ENCODE measurements around the gene DDX10.

The DDX10 gene

DNA sequence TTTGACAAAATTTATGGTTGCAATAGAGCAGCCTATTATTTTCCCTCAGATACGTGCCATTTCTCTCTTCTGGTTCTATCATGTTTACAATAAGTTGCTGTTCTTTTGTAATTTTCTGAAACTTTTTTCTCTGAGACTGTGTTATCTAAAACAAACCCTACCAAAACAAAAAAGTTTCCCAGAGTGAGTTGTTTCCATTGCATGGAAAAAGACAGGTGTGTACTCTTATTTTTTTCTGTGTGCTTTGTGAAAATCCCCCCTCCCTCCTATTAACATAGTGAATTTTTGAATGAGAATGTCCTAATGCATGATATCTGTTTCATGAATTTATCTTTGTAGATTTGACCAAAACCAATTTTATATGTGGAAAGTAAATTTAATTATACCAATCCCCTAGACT lies 137.6 kb downstream of the DDX10 start:
- TF ChIP-seq CTCF (IDR thresholded peaks at IDR 0.05; ENCODE audit: insufficient read depth, low read depth, low read length, missing control alignments), result no peak
- H3K4me3 ChIP-seq (ENCODE audit: low read depth, low read length), result no peak overlapping the region
- no peak for DNase-seq (ENCODE audit: low read depth)

- H3K4me3 ChIP-seq (ENCODE audit: low read depth, low read length), result no peak overlapping the region
- TF ChIP-seq CTCF (IDR thresholded peaks at IDR 0.05; ENCODE audit: insufficient read depth, low read depth, low read length, missing control alignments), result no peak
- DNase-seq (ENCODE audit: low read depth), result no peak
Measured at GRCh38 chr11:108803776-108804175, 138.9 kb downstream of the DDX10 start.

- DNase-seq (ENCODE audit: low read depth), result no peak
- no peak for TF ChIP-seq CTCF (IDR thresholded peaks at IDR 0.05; ENCODE audit: insufficient read depth, low read depth, low read length, missing control alignments)
Measured at GRCh38 chr11:108804511-108804910, 139.6 kb downstream of the DDX10 start.

GRCh38 chr11:108805030-108805429 lies 140.2 kb downstream of the DDX10 start:
- DNase-seq (ENCODE audit: low read depth), result no peak
- no peak for TF ChIP-seq CTCF (IDR thresholded peaks at IDR 0.05; ENCODE audit: insufficient read depth, low read depth, low read length, missing control alignments)
- no peak overlapping the region for H3K4me3 ChIP-seq (ENCODE audit: low read depth, low read length)

More at GRCh38 chr11:108804511-108804910, 139.6 kb downstream of the DDX10 start:
- H3K4me3 ChIP-seq (ENCODE audit: low read depth, low read length), result no peak overlapping the region

- no peak for TF ChIP-seq CTCF (IDR thresholded peaks at IDR 0.05; ENCODE audit: insufficient read depth, low read depth, low read length, missing control alignments)
- H3K4me3 ChIP-seq (ENCODE audit: low read depth, low read length), result no peak overlapping the region
- no peak for DNase-seq (ENCODE audit: low read depth)
Measured at GRCh38 chr11:108807262-108807661, 142.4 kb downstream of the DDX10 start.

DNA sequence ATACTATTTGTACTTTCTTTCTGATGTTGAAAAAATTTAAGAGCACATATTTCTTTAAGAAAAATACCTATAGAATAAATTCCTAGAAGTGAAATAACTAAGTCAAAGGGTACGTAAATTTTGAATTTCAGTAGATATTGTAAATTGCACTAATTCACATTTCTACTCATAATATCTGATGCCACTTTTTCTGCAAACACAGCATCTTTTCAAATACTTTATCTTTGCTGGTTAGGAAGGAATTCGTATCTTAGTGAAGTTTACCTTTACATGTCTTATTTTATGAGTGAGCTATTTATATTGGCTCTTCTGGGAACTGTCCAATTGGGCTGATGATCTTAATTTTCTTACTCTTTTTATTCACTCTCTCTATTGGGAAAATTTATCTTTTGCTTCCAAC lies 148.2 kb downstream of the DDX10 start:
- TF ChIP-seq CTCF (IDR thresholded peaks at IDR 0.05; ENCODE audit: insufficient read depth, low read depth, low read length, missing control alignments), result no peak
- no peak overlapping the region for H3K4me3 ChIP-seq (ENCODE audit: low read depth, low read length)
- no peak for DNase-seq (ENCODE audit: low read depth)

DNA sequence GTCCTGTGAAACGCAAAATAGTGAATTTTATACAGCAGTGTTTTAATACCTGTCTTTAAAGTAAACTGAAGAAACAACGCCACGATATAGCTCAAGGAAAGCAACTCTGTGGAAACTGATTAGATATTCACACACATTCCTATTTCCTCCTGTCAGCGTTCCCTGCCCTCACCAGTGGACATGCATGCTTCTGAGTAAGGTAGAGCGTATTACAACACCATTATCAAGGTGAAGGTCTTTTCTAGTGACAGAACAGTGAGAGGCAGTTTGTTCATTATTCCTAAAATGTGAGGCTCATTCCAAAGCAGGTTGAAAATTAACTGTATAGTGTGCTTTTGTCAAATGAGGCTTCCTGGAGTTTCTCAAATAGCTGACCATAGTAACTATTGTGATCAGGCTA lies 153.1 kb downstream of the DDX10 start:
- DNase-seq (ENCODE audit: low read depth), result no peak
- H3K4me3 ChIP-seq (ENCODE audit: low read depth, low read length), result no peak overlapping the region
- TF ChIP-seq CTCF (IDR thresholded peaks at IDR 0.05; ENCODE audit: insufficient read depth, low read depth, low read length, missing control alignments), result no peak
